Neural cell (in vitro differentiated cells): ENCODE results near the gene KRTAP5-2. TPM values are rescaled to one million over a fixed set of nuclear protein-coding genes. Genes with fewer than 3 reads are reported as not detected.
"Not testable (repeated sequence)": the region's sequence is repeated elsewhere in the genome, so short reads cannot be mapped to it uniquely, and the experiment has no call there.

ENCODE experiments used
- H2AFZ ChIP-seq: fragments of 200-600, 300-800 bp; sonication (generic), shearing (Covaris generic); 2 replicates; pipeline ENCODE4 v1.6.0; 2014; ENCODE audit warnings: low read depth, mild to moderate bottlenecking, antibody characterized with exemption, low read length, moderate library complexity
- H3F3A ChIP-seq: fragments of 200-600 bp; shearing (Covaris generic); 2 replicates; pipeline ENCODE4 v1.6.1; 2016; ENCODE audit warnings: mild to moderate bottlenecking, moderate library complexity, mixed read lengths, antibody characterized with exemption, low read length; ENCODE audit not compliant: insufficient read depth, poor library complexity, severe bottlenecking
- H3K27ac ChIP-seq: fragments of 200-600, 300-800 bp; sonication (generic), shearing (Covaris generic); 2 replicates; pipeline ENCODE4 v1.5.1; 2014; ENCODE audit warnings: mild to moderate bottlenecking, low read length, moderate library complexity
- H3K27me3 ChIP-seq: fragments of 300-800, 200-600 bp; sonication (generic), shearing (Covaris generic); 2 replicates; pipeline ENCODE4 v1.6.0; 2014; ENCODE audit warnings: mild to moderate bottlenecking, low read depth, low read length, moderate library complexity; ENCODE audit not compliant: insufficient read depth
- H3K36me3 ChIP-seq: fragments of 300-800, 200-600 bp; sonication (generic), shearing (Covaris generic); 2 replicates; pipeline ENCODE4 v1.5.1; 2014; ENCODE audit warnings: mild to moderate bottlenecking, antibody characterized with exemption, low read length, moderate library complexity; ENCODE audit not compliant: insufficient read depth
- H3K4me2 ChIP-seq: fragments of 300-800, 200-600 bp; sonication (generic), shearing (Covaris generic); 2 replicates; pipeline ENCODE4 v1.6.0; 2014; ENCODE audit warnings: mild to moderate bottlenecking, low read length
- H3K4me3 ChIP-seq: fragments of 300-800, 200-600 bp; sonication (generic), shearing (Covaris generic); 2 replicates; pipeline ENCODE4 v1.5.1; 2014; ENCODE audit warnings: mild to moderate bottlenecking, low read length, moderate library complexity
- H3K79me2 ChIP-seq: fragments of 200-600 bp; shearing (Covaris generic); replicated peaks from 2 replicates; pipeline ENCODE4 v1.6.0; 2014; ENCODE audit warnings: mild to moderate bottlenecking, low read length, moderate library complexity; ENCODE audit not compliant: insufficient read depth
- H3K9ac ChIP-seq: fragments of 300-800, 200-600 bp; sonication (generic), shearing (Covaris generic); 2 replicates; pipeline ENCODE4 v1.6.1; 2016; ENCODE audit warnings: mild to moderate bottlenecking, low read length, mixed read lengths
- H3K9me2 ChIP-seq: fragments of 200-600 bp; shearing (Covaris generic); 2 replicates; pipeline ENCODE4 v1.6.1; 2016; ENCODE audit warnings: mild to moderate bottlenecking, low read length, mixed read lengths; ENCODE audit not compliant: insufficient read depth
- H3K9me3 ChIP-seq: fragments of 200-600, 300-800 bp; sonication (generic), shearing (Covaris generic); 2 replicates; pipeline ENCODE4 v1.6.1; 2016; ENCODE audit warnings: mild to moderate bottlenecking, mixed run types, low read length, moderate library complexity, mixed read lengths
- H4K20me1 ChIP-seq: fragments of 200-600 bp; shearing (Covaris generic); 2 replicates; pipeline ENCODE4 v1.6.1; 2016; ENCODE audit warnings: mild to moderate bottlenecking, mixed run types; ENCODE audit not compliant: insufficient read depth
- CTCF ChIP-seq: fragments of 450-650 bp; IDR thresholded peaks from 2 replicates; pipeline ENCODE4 v1.5.1; 2014; ENCODE audit warnings: antibody characterized with exemption, mild to moderate bottlenecking, moderate library complexity; ENCODE audit not compliant: poor library complexity, severe bottlenecking
- EP300 ChIP-seq: fragments of 450-650 bp; conservative IDR thresholded peaks from 2 replicates; pipeline ENCODE4 v1.6.1; 2014; ENCODE audit warnings: antibody characterized with exemption, mild to moderate bottlenecking, moderate library complexity; ENCODE audit not compliant: poor library complexity, severe bottlenecking
- EZH2 ChIP-seq: fragments of 200-600, 300-800 bp; shearing (Covaris generic), sonication (generic); IDR thresholded peaks from 2 replicates; pipeline ENCODE4 v1.6.1; 2014; ENCODE audit warnings: antibody characterized with exemption, low read length, borderline replicate concordance, mild to moderate bottlenecking; ENCODE audit not compliant: insufficient read depth, poor library complexity, severe bottlenecking
- MXI1 ChIP-seq: fragments of 450-650 bp; conservative IDR thresholded peaks from 2 replicates; pipeline ENCODE4 v1.6.1; 2014; ENCODE audit warnings: antibody characterized with exemption, mild to moderate bottlenecking; ENCODE audit not compliant: poor library complexity, severe bottlenecking
- POLR2AphosphoS5 ChIP-seq: IDR thresholded peaks from 2 replicates; pipeline ENCODE4 v1.6.1; 2012
- RAD21 ChIP-seq: fragments of 450-650 bp; conservative IDR thresholded peaks from 2 replicates; pipeline ENCODE4 v1.6.1; 2014; ENCODE audit warnings: antibody characterized with exemption, mild to moderate bottlenecking, moderate library complexity
- REST ChIP-seq: IDR thresholded peaks from 2 replicates; pipeline ENCODE4 v1.6.1; 2012; ENCODE audit warnings: borderline replicate concordance
- SMC3 ChIP-seq: fragments of 450-650 bp; conservative IDR thresholded peaks from 2 replicates; pipeline ENCODE4 v1.6.1; 2014; ENCODE audit warnings: antibody characterized with exemption, mild to moderate bottlenecking, moderate library complexity; ENCODE audit not compliant: poor library complexity
- TAF1 ChIP-seq: IDR thresholded peaks from 2 replicates; pipeline ENCODE4 v1.6.1; 2012; ENCODE audit warnings: low read depth
- polyA plus RNA-seq: library from polyadenylated mRNA; depleted of rRNA; stranded (reverse); fragments of >200 nt; gene quantifications from 2 replicates; pipeline ENCODE4 v1.2.3, GENCODE V29; 2014

The KRTAP5-2 gene
- polyA plus RNA-seq, 1 donor from 2014 or later: not detected

GRCh38 chr11:1603629-1604028 lies 5.5 kb upstream of the KRTAP5-2 start:
- H3K27me3 ChIP-seq: no peaks in the 10 kb centered on the region
- no peak overlapping the region for H3K27ac ChIP-seq
- H3F3A ChIP-seq: no peaks in the 10 kb centered on the region
- H3K4me2 ChIP-seq: no peak overlapping the region
- no peak overlapping the region for H3K4me3 ChIP-seq
- H3K9me2 ChIP-seq: no peaks in the 10 kb centered on the region
- H4K20me1 ChIP-seq: no peaks in the 10 kb centered on the region
- no peak for TF ChIP-seq EZH2
- TF ChIP-seq POLR2AphosphoS5: no peak
- no peak for TF ChIP-seq MXI1
- no peak for TF ChIP-seq TAF1
- no peak for TF ChIP-seq EP300
- no peak for TF ChIP-seq SMC3
- no peak for TF ChIP-seq CTCF
- no peak for TF ChIP-seq REST
- TF ChIP-seq RAD21: no peak
- no peaks in the 10 kb centered on the region for H3K79me2 ChIP-seq
- no peak overlapping the region for H3K9ac ChIP-seq
- H2AFZ ChIP-seq: no peak overlapping the region
- no peaks in the 10 kb centered on the region for H3K9me3 ChIP-seq
- H3K36me3 ChIP-seq: no peaks in the 10 kb centered on the region

GRCh38 chr11:1601663-1602062 lies 3.6 kb upstream of the KRTAP5-2 start:
- H3K4me2 ChIP-seq, H3K4me3 ChIP-seq, H3F3A ChIP-seq, H3K27me3 ChIP-seq, H3K27ac ChIP-seq, H3K79me2 ChIP-seq, H3K9ac ChIP-seq, H3K9me3 ChIP-seq, H2AFZ ChIP-seq, H3K36me3 ChIP-seq, H3K9me2 ChIP-seq, H4K20me1 ChIP-seq: not testable (repeated sequence)

- no peak overlapping the region for H3K27ac ChIP-seq
- no peaks in the 10 kb centered on the region for H4K20me1 ChIP-seq
- no peak for TF ChIP-seq REST
- TF ChIP-seq MXI1: no peak
- no peak for TF ChIP-seq EP300
- TF ChIP-seq RAD21: no peak
- TF ChIP-seq TAF1: no peak
- TF ChIP-seq CTCF: no peak
- no peak for TF ChIP-seq POLR2AphosphoS5
- TF ChIP-seq EZH2: no peak
- TF ChIP-seq SMC3: no peak
- no peak overlapping the region for H3K9ac ChIP-seq
- no peaks in the 10 kb centered on the region for H3K9me3 ChIP-seq
- no peak overlapping the region for H3K4me3 ChIP-seq
- no peaks in the 10 kb centered on the region for H3K36me3 ChIP-seq
- H2AFZ ChIP-seq: no peak overlapping the region
- H3F3A ChIP-seq: no peaks in the 10 kb centered on the region
- H3K79me2 ChIP-seq: no peaks in the 10 kb centered on the region
- H3K27me3 ChIP-seq: no peaks in the 10 kb centered on the region
- no peak overlapping the region for H3K4me2 ChIP-seq
- H3K9me2 ChIP-seq: no peaks in the 10 kb centered on the region
Observed at GRCh38 chr11:1600626-1601025, 2.5 kb upstream of the KRTAP5-2 start.
